Measurements from ENCODE around the gene ABCA7.

The ABCA7 gene

GRCh38 chr19:1039646-1040475 is at the start of gene ABCA7:
ABCA7 (plus strand) TSS chr19:1040107; CDS start chr19:1041362, 1,255 bp downstream.
- H3K4me3 ChIP-seq (ENCODE audit: low read depth, low read length), result peak within 1 kb of the TSS; percentile 61
- peak; percentile 92 for DNase-seq (ENCODE audit: low read depth)

- no peak overlapping the region for H3K4me3 ChIP-seq (ENCODE audit: low read depth, low read length)
- no peak for DNase-seq (ENCODE audit: low read depth)
Measured at GRCh38 chr19:990119-990571, 49.8 kb upstream of the ABCA7 start.

GRCh38 chr19:990746-991145 is 49.2 kb upstream of the ABCA7 start:
- H3K4me3 ChIP-seq (ENCODE audit: low read depth, low read length), result no peak overlapping the region

GRCh38 chr19:991174-991931 is 48.6 kb upstream of the ABCA7 start:
- peak; percentile 17 for DNase-seq (ENCODE audit: low read depth)
- H3K4me3 ChIP-seq (ENCODE audit: low read depth, low read length), result no peak overlapping the region

More at GRCh38 chr19:990746-991145, 49.2 kb upstream of the ABCA7 start:
- DNase-seq (ENCODE audit: low read depth), result no peak

DNA sequence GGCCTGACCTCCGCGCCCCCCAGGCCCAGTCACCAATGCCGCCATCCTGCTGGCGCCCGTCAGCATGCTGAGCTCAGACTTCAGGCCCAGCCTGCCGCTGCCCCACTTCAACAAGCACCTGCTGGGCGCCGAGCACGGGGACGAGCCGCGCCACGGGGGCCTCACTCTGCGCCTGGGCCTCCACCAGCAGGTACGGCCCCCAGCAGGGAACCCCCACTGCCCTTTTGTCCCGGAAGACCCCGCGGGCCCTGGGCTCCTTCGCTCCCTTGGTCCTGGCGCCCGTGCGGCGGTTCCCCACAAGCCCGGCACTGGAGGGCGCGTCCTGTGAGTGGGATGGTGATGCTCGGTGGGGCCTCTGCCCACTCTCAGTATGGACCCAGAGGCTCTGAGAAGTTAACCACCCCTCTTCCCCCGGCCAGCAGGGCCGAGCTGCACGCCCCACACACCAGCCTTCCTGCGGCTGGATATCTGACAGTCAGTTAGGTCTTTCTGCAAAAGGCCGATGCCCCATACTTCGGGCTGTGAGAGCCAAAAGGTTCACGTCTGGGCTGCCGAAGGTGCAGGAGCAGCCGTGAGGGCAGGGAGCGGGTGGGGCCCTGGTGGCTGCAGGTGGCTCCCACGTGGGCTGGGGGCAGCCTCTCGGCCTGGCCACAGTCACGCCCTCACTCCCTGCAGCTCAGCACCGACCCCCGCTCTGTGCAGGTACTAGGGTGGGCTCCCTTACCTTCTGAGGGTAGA is 47.8 kb upstream of the ABCA7 start:
- H3K4me3 ChIP-seq (ENCODE audit: low read depth, low read length), result no peak overlapping the region
- no peak for DNase-seq (ENCODE audit: low read depth)

DNA sequence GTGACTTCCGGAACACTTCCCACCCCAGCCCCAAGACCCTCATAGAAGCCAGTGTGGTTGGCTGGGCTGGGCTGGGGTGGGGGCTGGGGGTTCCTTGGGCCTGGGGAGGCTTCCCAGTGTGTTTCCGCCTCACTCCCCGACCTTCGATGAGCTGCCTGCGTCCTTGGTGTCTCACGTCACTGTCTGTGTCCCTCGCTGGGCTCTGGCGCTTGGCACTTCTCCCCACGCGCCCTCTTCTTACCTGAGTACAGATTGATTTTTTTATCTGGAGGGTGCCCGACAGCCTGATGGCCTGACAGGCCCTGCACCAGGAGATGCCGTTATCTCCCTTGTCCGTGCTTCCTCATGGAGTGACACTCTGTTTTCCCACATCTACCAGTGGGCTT is 47.2 kb upstream of the ABCA7 start:
- DNase-seq (ENCODE audit: low read depth), result no peak
- no peak overlapping the region for H3K4me3 ChIP-seq (ENCODE audit: low read depth, low read length)

GRCh38 chr19:993361-993830 is 46.5 kb upstream of the ABCA7 start:
- DNase-seq (ENCODE audit: low read depth), result no peak
- no peak overlapping the region for H3K4me3 ChIP-seq (ENCODE audit: low read depth, low read length)

DNA sequence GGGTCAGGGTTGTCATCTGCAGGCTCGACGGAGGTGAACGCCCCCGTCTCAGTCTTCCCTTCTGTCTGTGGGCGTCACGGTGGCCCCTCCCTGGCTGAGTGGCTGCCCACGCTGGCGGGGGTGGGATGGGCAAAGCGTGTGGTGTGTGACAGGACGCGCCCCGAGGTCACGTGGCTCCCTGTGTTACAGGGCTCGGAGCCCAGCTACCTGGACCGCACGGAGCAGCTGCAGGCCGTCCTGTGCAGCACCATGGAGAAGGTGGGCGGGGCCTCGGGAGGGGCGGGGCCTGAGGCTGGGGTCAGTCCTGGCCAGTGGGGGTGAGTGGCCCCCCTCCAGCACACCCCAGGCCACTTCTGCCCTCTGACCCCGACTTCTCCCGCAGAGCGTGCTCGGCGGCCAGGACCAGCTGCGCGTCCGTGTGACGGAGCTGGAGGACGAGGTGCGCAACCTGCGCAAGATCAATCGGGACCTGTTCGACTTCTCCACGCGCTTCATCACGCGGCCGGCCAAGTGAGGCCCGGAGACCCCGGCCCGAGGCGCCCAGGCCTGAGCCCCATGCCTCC is 46.0 kb upstream of the ABCA7 start:
- no peak for DNase-seq (ENCODE audit: low read depth)
- H3K4me3 ChIP-seq (ENCODE audit: low read depth, low read length), result no peak overlapping the region

- DNase-seq (ENCODE audit: low read depth), result no peak
- H3K4me3 ChIP-seq (ENCODE audit: low read depth, low read length), result no peak overlapping the region
Measured at GRCh38 chr19:994516-994915, 45.4 kb upstream of the ABCA7 start.

GRCh38 chr19:995051-995827 is 44.7 kb upstream of the ABCA7 start:
- H3K4me3 ChIP-seq (ENCODE audit: low read depth, low read length), result no peak overlapping the region
- DNase-seq (ENCODE audit: low read depth), result no peak

DNA sequence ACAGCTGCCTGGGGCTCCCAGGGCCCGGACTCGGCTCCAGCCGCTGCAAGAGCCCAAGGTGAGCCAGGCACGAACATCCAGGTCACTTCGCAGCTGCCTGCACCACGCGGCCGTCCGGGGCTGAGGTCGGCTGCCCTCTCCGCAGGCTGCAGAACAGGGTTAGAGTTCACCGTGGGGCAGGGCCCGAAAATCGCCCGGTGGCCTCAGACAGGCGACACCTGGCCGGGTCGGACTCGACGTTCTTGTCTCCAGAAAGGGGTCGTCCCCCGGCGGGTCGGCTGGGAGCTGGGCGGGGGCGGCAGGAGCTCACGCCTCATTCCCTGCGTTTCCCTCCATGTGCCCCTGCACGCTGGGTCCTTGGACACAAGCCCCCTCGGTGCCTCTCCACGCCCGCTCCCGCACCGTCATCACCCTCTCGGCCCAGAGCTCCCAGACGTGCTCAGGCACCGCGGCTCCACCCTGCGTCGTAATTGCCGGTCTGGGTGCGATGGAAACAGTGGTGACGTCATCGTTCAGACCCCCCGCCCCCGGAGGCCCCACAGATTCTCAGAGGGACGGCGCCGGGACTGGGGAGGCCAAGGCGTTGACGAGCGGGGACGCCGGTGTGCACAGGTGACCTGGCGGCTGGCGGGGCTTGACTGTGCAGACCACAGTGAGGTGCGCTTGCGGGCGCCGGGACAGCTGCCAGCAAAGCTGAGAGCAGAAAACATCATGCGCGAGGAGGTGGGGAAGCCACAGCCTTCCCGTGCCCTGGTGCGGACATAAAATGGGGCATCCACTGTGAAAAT is 43.7 kb upstream of the ABCA7 start:
- H3K4me3 ChIP-seq (ENCODE audit: low read depth, low read length), result peak overlapping the region; percentile 36
- DNase-seq (ENCODE audit: low read depth), result no peak

- DNase-seq (ENCODE audit: low read depth), result no peak
- H3K4me3 ChIP-seq (ENCODE audit: low read depth, low read length), result no peak overlapping the region
Measured at GRCh38 chr19:998064-998463, 41.8 kb upstream of the ABCA7 start.

- H3K4me3 ChIP-seq (ENCODE audit: low read depth, low read length), result no peak overlapping the region
- DNase-seq (ENCODE audit: low read depth), result no peak
Measured at GRCh38 chr19:999379-999719, 40.6 kb upstream of the ABCA7 start.

- no peak for DNase-seq (ENCODE audit: low read depth)
- peak within 1 kb of the TSS; percentile 34 for H3K4me3 ChIP-seq (ENCODE audit: low read depth, low read length)
Measured at GRCh38 chr19:1000095-1000494, 39.8 kb upstream of the ABCA7 start, which contains the start of gene GRIN3B. GRIN3B (plus strand) TSS chr19:1000419; CDS start chr19:1000438, 19 bp downstream.

DNA sequence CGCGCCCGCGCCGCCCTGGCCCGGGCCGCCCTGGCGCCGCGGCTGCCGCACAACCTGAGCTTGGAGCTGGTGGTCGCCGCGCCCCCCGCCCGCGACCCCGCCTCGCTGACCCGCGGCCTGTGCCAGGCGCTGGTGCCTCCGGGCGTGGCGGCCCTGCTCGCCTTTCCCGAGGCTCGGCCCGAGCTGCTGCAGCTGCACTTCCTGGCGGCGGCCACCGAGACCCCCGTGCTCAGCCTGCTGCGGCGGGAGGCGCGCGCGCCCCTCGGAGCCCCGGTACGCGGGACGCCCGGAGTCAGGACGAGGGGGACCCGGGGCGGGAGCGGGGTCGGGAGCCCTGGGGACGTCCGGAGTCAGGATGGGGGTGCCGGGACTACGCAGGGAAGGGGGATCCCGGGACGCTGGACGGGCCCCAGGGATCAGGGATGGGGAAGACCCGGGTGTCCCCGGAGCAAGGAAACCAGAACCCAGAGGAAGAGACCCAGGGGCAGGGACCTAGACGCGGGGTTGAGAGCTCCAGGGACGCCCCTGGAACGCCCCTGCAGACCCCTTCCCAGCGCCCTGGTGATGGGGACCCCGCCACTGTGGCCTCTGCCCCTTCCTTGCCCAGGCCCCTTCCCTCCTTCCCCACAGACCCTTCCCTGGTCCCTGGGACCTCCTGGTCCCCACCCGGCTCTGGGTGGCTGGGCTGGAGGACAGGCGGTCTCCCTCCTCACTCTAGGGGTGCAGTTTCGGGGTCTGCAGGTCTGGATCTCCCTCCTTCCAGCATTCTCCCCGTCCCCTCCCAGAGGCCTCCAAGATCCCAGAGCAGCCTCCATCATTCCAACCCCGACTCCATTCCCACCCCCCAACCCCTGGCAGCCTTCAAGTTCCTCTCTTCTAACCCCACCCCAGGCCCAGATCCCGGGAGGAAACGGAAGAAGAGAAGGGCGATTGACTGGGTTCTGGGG is 39.0 kb upstream of the ABCA7 start:
- H3K4me3 ChIP-seq (ENCODE audit: low read depth, low read length), result peak overlapping the region; percentile 34
- no peak for DNase-seq (ENCODE audit: low read depth)

- no peak for DNase-seq (ENCODE audit: low read depth)
- no peak overlapping the region for H3K4me3 ChIP-seq (ENCODE audit: low read depth, low read length)
Measured at GRCh38 chr19:1001538-1002166, 38.3 kb upstream of the ABCA7 start.

DNA sequence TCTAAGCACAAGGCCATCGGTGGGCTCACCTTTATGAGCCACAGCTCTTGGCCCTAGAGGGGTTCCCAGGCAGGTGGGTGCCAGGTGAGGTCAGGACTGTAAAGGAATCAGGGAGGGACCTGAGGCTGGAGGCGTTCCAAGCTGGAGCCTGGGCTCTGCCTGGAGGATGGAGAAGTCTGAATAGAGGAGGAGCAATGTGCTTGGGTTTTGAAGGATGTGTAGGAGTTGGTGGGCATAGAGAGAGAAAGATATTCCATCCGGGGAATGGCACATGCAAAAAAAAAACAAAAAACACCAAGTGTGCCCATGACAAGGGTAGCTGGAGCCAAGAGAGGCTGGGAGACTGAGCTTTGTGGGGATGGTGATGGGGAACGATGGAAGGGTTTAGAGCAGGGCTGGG is 37.3 kb upstream of the ABCA7 start:
- no peak overlapping the region for H3K4me3 ChIP-seq (ENCODE audit: low read depth, low read length)
- no peak for DNase-seq (ENCODE audit: low read depth)

Measured in skeletal muscle cell (primary cell).